Fibroblast of skin of back (primary cell): ENCODE data around the gene SSBP2. TPM values are rescaled to one million over a fixed set of nuclear protein-coding genes. Genes with fewer than 3 reads are reported as not detected.
A peak's percentile ranks its signal among the peaks of the same experiment; 100 is the strongest.

Source experiments
- DNase-seq: peaks from one replicate; pipeline ENCODE4 v3.0.0-alpha.2; 2013
- polyA plus RNA-seq, 2 experiments: library from polyadenylated mRNA; unstranded; fragments of 120-200 nt; gene quantifications; one replicate each; pipeline ENCODE4 v1.2.1, GENCODE V29; 2013; ENCODE audit not compliant: insufficient read length in 2 of 2

The SSBP2 gene
- polyA plus RNA-seq (2013, experiment 1 of 2; ENCODE audit: insufficient read length) = 24.8 TPM
- 26.8 TPM for polyA plus RNA-seq (2013, experiment 2 of 2; ENCODE audit: insufficient read length)

DNA sequence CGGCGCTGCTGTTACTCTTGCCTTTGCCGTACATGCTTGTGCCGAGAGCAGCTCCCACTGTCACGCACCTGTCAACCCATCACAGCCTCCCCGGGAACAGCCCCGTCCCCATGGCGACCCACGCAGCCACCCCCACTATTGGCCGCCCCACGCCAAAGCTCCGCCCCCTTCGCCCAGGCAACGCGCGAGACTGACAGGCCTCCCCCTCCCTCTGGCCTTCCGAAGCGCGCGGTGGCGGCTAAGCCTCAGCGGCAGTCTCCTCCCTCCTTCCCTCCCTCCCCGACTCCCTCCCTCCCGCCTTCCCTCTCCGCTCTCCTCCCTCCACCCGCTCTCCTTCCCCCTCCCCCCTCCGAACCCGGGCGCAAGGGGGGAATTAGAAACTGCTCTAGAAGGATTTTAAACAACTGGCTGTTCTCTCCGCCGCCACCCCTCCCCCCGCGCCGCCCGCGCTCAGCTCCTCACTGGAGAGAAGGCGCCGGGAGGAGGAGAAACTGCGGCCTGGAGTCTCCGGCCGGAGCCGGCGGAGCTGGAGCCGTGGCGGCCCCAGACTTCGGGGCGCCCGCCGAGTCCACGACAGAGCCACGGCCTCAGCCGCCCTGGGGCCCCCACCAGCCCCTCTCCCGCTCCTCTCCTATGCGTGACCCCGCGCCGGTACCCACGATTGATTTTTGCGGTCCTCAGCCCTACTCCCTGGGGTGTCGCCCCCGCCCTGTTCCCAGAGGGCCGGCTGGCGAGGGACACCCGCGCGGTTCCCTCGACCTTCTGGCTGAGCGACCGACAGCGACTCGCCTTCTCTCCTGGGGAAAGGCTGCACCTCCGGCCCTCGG, at the start of gene SSBP2:
Gene SSBP2 (minus strand): TSS at position 89 of the 827 bp plus-strand sequence. CDS start 55 bp downstream, at position 34.
- DNase-seq = peak; percentile 99

DNA sequence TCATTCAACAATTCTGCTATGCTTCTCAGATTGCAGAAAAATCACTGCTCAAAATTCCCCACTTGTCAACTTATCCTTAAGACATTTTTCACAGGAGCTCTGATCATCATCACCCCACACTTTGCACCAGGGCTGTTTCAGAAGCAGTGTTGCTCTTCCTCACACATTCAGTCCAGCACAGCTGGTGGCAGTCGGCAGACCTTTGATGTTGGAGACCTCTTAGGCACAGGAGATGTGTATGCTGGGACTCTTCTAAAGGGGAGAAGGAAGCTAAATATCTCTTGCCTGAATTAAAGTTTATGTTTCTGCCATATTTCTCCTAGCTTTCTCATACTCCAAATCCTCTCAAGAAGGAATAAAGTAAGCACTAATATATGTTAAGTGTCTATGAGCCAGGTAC, 44.8 kb upstream of the SSBP2 start:
- DNase-seq = no peak

DNA sequence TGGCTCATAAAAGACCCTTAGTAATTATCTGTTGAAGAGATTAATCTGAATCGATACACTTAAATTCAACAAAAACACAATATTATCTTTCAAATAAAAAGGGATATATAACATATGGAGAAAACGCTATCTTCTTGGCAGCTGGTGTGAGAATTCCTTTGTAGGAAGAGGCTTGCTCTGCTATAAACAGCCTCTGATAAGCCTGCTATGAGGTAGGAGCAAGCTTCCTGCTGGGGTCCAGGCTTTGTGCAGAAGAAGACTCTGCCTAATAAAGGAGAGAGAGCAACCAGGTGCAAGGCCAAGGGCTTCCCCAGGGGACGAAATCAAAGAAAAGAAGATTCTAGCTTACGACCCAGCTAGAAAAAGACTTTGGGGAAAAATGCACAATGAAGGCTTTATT, 43.3 kb upstream of the SSBP2 start:
- no peak for DNase-seq

DNA sequence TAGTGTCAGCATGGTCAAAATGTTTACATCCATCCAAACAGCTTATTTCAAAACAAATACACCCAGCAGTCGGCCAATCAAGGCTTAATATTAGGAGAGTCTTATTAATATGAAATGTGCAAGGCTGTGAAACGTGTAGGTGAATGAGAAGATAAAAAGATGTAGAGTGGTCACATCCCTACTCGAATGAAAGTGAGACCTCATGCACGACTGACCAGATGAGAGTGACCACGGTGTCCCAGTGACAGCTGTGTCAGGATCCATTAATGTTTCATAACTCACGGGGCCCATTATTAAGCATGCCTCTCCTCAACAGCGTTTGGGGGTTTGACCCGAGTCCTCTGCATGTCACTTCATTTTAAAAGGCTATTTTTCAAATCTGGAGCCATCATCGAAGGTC, 39.4 kb upstream of the SSBP2 start:
- no peak for DNase-seq

DNA sequence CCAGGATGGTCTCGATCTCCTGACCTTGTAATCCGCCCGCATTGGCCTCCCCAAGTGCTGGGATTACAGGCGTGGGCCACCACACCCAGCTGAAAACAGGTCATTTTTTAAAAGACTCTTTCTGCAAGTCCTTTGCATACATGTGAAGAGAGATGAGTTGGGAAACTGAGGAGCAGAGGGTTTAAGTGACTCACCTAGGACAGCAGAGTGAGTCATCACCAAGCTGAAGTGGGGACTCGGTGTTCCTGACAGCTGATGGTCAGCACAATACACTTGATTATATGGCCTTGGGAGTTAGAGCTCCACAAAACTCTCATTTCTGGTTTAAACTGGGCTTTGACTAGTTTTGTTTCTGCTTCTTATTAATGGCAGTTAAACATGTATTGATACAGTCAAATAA, 38.1 kb upstream of the SSBP2 start:
- DNase-seq = peak; percentile 31

DNA sequence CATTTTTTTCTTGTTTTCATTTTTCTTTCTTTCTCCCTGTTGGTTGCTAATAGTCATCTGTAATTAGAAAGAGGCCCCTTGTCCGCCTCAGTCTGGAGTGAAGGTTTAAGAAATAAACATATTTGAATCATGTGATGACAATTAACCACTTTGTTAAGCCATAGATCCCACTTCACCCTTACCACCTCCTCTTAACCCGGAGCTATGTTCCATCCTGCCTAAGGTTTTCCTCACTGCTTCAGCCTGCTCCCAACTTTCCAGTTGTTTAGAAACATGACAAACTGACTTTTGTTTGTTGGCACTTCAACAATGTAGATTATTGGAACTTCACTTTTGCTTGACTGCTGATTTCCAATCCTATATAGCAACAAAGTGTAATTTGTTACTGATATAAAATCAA, 37.4 kb upstream of the SSBP2 start:
- no peak for DNase-seq

DNA sequence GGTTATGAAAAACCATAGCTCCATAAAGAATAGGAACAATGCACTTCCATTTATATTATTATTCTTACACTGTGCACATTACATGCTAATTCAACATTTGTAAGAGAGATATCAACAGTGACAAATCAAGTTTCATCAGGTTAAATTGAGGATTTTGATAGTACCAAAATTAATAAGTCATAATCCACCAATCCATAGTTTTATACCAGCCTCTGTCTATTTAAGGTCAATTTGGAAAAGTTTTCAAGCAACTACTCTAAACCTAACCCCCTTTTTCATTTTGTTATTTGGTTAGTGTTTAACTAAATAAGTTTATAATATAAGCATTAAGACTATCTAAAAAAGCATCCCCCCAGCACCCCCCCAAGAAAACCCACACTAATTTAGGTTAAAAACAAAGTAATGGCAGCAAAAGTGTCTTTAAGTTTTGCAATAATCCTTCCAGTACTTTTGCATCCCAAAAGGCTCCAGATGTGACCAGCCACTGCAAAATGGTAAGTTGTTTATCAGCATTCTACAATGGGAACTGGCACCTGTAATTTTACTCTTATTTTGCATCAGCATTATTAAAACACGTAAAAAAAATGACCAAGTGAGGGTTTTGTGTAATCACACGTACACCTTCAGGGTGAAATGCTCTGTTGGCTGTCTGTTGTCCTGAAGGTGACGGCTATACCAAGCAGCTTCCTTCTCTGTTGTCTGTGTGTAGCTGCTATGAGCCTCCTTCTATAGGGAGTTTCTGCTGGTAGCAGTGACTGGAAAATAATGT, 36.8 kb upstream of the SSBP2 start:
- peak; percentile 58 for DNase-seq

DNA sequence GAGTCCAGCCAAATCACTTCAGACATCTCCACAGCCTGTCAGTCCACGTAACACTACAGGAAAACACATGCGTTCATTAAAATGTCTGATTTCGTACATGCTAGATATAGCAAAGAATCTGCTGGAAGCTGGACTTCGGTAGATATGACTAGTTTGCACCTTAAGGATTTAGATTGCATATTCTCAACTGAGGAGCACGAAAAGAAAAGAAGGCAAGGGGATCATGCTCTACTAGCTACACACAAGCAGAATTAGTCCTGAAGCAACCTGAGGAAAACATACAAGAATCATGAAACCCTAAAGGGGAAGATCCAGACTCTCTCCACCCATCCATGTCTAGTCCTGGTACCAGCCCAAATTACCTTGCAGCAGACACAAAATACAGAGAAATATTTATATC, 36.1 kb upstream of the SSBP2 start:
- DNase-seq = no peak

DNA sequence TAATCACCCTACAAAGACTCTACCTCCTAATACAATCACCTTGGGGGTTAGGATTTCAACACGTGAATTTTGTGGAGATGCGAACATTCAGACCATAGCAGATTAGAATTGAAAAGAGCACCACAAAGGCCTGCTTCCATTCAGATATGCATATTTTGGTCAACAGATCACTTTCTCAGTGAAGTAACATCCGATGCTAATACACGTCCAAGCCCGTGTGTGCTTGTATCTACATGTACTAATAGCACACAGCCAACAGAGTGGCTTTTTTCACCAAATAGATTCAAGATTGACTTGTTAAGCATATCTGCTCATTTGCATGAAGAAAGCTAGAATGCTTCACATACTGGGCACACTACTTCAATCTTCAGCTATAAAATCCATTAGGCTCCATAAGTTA, 35.6 kb upstream of the SSBP2 start:
- no peak for DNase-seq

DNA sequence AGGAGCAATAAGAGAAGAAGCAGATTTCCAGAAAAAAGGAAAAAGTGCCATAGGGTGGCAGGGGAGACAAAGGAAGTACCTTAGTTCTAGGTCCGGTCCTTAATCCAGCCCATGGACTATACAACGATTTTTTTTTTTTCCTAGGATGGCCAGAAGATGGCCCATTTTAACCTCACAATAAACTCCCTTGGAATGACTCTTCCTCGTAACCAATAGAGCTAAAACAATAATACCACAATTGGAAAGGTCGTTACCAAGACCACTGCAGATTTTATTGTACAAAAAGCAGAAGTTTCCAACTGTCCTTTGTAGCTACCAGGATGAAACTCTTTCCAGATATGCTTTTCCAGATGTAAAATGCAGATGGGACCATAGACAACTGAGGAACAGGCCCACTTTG, 34.4 kb upstream of the SSBP2 start:
- DNase-seq = no peak

DNA sequence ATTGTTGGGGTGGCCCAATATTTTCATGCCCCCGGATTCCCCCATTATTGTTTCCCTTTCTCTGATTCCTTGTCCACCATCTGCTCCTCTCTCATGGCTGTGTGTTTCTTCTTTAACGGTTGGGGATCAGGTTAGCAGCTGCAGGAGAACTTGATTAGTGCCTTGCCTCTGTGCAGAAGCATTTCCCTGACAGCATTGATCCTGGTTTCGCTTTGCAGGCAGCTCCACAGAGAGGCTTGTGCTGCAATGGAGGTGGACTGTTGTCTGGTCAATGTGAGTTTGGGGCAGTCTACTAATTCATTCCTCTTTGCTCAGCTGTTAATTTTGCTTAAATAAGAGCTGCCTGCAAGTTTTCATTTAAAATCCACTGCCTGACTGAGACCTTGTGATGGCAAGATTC, 32.5 kb upstream of the SSBP2 start:
- no peak for DNase-seq

DNA sequence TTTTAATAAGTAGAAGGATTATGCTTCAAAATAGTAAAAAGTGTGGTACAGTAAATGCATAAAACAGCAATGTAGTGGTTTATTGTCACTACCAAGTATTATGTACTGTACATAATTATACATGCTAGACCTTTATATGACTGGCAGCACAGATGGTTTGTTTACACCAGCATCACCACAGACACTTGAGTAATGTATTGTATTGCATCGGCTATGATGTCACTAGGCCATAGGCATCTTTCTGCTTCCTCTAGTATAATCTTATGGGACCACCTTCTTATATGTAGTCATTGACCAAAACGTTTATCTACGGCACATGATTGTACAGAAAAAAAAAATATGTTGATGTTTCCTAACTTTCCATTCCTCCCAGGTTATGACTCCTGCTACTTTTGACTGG, 31.9 kb upstream of the SSBP2 start:
- peak; percentile 30 for DNase-seq

DNA sequence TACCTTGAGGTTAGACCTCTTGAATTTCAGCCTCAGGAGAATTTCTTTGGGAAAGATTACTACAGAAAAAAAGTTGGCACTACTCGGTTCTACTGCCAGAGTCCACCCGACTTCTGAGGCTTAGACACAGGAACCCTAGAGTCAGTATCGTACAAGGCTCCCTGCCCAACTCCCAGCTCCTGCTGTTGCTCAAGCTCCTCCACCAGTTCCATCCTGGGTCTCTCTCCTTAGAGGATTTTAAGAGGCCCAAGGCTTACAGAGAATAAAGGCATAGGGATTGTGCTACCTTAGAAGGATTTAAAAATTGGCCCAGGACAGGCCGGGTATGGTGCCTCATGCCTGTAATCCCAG, 29.0 kb upstream of the SSBP2 start:
- no peak for DNase-seq

DNA sequence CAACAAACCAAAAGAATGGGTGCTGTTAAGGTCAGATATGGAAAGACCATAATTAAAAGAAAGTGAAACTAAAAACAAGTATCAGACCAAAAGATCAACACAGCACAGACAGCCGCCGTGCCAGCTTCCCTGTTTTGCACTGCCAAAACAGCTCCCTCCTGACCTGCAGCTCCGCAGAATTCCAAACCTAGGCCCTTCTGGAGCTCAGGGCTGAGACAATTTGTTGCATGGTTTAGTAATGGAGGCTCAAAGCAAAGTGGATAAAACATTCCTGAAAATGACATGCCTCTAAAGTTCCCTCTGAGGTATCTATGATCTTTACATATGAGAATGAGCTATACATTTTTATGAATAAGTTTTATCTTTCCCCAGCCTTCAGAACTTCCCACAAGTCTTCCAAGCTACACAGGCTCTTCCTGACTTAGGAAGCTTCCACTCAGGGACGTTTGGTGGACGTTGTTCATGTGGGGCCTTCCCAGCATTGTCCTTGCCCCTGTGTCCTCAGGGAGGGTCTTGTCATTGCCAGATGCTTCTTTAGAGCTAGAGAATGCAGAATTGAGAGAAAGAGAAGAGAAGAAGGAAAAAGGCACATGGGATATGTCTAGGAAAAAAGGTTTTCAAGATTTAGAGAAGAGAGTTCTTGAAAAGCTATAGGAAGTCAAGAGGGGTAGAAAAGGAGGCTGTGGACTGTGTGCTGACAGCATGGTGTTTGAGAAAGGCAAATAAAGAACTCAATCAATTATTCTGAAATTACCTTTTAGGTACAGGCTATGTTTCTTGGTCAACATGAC, 28.4 kb upstream of the SSBP2 start:
- DNase-seq = no peak

DNA sequence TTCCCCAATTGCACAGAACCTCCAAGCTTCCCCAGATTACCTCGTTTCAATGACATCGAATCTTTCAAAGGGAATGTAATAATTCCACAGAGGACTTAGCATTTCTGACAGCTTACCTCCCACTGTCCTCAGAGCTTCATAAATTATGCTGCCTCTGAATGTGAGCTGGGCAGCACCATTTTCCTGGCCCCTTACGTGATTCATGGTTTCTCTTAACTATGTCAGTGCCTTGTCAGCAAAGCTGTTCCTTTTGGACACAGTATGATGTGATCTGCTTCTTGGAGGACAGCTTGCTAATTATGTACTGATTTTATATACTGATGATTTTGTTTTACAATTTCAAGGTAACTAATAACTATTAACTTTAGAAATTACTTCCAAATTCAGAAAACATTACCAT, 27.7 kb upstream of the SSBP2 start:
- peak; percentile 68 for DNase-seq

DNA sequence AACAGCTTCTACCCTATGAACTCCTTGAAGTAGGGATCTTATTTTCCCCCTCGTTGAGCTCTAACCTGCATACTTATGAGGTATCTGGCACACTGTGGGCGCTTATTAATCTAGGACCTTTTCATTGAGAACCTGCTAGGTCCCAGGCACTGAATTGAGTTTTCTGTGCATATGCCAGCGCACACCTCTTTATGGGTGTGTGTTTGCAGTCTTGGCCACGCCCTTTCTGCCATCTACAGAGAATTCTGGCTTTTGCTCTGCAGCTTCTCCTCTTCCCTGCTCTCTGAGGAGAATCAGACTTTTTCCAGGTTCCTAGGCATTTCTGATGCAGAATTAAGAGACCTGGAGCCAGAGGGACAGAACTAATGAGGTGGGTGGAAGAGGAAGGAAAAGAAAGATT, 25.4 kb upstream of the SSBP2 start:
- no peak for DNase-seq

DNA sequence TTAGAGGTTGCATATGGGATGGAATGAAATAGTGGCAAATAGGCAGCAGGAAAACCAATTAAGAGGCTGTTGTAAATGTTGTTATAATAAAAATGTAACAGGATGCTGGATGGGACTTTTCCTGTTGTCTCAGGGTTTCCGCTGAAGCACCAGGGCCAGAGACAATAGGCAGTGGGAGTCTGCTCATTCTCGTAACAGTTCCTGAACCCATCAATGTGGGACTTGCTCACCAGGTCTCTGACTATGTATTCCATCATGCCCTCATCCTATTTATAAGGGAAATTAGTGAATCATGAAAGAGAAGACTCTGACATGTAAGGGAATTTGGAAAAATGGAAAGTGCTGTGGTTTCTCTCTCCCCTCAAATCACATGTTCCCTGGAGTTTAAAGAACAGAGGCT, 23.5 kb upstream of the SSBP2 start:
- no peak for DNase-seq

DNA sequence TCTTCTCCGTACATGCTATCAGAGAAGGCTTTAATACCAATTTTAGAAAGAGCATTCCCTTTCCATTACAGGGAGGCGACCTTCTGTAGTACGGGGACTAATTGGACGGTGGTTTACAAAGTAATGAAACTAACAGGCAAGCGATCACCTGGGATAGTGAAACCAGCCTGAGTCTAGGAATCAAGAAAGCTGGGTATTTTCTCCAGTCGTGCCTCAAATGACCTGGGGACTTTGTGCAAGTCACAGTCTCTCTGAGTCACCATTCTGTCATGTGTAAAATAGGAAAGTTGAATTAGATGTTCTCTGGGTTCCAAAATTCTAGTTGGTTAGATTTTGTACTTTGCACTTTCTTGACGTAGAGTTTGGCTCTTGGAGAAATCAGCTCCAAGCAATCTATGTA, 22.7 kb upstream of the SSBP2 start:
- DNase-seq = no peak

DNA sequence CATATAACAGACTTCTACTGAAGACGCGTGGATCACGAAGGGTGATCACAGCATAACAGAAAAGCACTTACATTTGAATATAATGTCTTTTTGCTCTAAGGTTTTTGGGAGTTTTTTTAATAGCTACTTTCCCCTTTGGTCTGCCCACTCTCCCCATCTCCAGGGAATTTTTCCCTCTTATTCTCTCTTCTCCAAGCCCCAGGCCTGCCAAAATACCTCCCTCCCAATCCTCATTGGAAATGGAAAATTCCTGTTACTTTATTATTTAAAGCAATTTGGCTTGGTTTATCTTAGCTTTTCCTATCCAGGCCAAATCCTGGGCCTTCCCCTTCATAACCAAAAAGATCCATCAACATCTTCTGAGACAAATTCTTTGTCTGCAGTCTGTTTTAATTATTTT, 22.3 kb upstream of the SSBP2 start:
- DNase-seq = no peak

DNA sequence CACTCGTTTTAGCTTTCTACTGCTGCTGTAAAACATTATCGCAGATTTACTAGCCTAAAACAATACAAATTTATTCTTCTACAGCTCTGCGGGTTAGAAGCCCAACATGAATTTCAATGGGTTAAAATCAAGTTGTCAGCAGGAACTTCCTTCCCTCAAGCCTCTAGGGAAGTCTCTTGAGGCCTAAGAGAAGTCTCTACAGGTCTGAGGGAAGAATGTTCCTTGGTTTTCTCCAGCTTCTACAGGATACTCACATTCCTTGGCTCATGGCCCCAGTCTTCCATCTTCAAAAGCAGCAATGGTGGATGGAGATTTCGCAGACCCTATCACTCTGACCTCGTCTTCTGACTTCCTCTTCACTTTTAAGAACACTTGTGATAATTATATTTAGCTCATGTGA, 21.6 kb upstream of the SSBP2 start:
- no peak for DNase-seq

DNA sequence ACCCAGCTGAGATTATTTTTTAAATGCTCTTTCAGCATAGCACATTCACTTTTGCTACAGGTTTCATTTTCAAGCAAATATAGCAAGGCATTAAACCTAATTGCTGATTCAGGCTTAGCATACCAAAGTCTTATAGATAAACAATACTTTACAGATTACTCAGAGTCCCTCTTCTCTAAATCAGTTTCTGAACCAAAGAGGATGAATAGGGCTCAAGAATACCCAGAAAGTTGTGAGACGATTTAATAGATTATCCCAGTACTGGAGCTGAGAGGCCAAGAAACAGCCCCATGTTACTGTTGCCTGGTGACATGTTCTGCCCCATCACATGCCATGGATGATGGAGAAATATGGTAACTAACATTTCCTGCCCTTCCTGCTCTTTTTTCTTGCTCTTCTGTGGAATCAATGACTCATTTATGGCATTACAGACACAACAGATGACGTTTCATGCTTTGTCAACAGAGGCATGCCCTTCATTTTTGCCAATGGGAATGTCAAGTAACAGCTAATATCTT, 18.1 kb upstream of the SSBP2 start:
- peak; percentile 94 for DNase-seq

DNA sequence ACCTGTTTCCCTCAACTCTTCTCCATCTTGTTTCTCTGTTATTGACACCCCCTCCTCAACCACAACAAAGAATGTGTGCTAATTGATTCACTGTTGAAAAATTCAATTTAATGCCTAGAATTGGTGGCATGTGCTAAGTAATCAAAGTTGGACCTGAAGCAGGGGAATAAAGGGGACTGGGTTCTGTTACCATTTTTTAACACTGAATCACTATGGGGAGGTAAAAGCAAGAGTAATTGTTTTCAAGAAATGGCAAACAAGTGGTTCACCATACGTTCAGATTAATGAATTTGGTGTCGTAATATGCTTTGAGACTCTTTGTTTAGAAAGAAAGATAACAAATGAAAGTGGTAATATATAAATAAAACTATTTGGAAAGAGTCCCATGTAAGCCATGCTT, 17.0 kb upstream of the SSBP2 start:
- no peak for DNase-seq

DNA sequence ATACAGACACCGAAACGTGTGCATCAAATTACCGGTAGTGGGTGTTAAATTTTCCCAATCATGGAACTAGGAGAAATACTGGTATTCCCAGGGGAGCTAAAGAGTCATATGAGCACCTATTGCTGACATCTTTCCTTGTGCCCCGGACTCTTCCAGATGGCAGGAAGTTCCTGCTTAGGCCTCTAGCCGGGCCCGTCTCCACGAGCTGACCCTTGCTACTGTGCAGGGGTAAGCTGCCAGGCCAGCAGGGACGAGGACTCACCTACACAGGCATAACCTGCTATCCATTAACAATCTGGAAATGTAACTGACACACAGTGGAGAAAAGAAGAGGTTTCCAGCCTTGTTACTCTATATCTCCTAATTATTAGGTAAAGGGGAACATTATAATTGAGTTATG, 16.2 kb upstream of the SSBP2 start:
- DNase-seq = no peak
